GM21381 (cell line): ENCODE data around the gene PYGM.

Experiments used
- ATAC-seq: cut with Tn5 transposase; IDR thresholded peaks from one replicate; pipeline ENCODE4 v1.9.1; 2021; ENCODE audit warnings: mild to moderate bottlenecking, moderate library complexity; ENCODE audit not compliant: unreplicated experiment

PYGM gene

GRCh38 chr11:64741375-64742086 lies 18.2 kb downstream of the PYGM start:
- no peak for ATAC-seq

GRCh38 chr11:64739871-64740270 lies 19.9 kb downstream of the PYGM start:
- no peak for ATAC-seq

DNA sequence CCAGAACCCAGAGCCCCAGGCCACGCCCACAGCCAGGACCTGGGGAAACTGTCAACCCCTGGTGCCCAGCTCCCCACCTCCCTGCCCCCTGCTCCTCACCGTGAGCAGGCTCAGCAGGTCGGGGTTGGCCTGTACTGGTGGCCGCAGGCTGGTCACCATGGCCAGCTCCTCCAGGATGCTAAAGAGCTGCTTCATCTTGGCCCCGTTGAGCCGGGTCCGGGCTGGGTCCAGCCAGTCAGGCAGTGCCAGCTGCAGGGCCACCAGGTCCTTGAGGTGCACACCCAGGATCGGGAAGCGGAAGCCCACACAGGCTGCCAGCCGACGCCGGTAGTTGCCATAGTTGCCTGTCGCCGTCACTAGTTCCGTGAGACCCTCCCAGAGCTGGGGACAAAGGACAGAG lies 23.1 kb downstream of the PYGM start:
- ATAC-seq: no peak

DNA sequence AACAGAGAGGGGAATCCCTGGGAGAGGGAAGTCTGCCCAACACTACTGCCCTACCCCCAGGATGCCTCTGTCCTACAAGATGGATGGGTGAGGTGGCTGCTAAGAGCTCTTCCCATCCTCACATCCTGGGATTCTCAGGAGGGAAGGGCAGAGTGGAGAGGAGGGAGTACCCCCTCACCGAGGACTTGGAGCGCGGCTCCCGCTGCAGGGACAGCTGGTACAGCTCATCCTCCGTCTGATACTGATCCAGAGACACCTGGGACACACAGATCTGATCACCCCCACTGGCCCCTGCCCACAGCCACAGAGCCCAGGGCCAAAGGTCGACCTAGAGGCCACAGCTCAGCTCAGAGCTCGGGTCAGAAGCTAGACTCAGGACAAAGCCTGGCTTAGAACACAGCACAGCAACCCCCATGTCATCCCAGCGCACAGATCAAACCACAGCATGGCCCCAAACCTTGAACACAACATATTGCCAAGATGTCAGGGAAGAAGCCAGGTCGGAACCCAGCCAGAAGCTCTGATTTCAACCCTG lies 24.0 kb downstream of the PYGM start:
- no peak for ATAC-seq

GRCh38 chr11:64734811-64735724 lies 24.7 kb downstream of the PYGM start:
- ATAC-seq: no peak

DNA sequence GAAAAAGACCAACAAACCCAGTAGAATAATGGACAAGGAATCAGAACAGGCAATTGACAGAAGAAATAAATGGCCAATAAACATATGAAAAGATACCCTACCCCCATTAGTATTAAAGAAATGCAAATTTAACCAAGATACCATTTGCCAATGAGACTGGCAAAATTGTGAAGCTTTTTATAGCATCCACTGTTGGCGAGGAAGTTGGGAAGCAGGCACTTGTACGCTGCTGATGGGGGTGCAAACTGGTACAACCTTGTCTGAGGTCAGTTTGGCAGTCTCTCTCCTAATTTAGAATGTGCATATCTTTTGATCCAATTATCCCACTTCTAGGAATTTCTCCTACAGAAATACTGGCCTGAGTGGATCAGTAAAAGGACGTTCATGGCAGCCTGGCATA lies 28.2 kb downstream of the PYGM start:
- ATAC-seq: no peak

DNA sequence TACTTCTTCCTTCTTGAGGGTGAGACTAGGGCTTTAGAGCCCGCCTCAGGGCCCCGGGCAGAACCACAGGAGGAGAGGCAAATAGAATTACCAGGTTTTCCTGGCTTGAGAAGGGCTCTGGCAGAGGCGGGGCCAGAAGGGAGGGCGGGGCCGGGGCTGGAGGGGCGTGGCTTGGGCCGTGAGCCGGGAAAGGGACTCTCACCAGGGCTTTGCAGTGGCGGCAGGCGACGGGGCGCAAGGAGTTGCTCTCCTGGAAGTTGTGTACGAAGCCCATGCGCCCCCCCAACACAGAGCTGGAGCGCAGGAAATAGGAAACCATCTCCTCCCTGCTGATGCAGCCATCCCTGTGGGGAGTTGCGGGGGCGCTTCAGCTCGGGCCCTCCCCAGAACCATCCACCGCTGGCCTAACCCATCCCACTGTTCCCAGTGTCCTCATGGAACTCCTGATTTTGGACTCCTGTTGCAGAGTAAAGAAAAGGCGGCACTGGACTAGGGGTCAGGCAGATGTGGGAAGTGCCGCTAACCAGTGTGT lies 29.9 kb downstream of the PYGM start:
- ATAC-seq: no peak

DNA sequence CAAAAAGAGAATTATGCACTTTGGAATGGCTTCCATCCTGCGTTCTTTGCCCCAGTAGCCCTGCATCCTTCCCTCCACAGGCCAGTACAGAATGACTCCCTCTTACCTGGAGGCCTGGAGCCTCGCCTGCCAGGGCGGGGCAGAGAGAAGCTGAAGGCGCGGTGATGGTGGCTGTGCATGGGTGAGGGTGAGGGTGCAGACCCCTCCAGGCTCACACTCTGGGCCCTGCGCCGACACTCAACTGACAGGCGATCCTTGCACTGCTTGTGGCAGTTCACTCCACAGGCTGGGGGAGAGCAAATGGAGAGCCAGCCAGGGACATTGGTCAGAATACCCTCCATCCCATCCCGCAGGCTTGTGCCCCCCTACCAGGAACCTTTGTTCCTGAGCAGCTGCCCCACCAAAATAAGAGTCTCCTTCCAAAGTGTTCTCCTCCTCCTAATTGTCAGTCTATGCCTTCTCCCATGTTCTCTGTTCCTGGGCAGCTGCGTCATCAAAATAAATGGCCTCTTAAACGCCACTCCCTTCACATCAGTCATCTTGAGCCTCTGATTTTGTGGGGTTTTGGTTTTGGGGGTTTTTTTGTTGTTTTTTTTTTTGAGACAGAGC lies 30.9 kb downstream of the PYGM start:
- ATAC-seq: no peak

- ATAC-seq: no peak
Observed at GRCh38 chr11:64726867-64727530, 32.8 kb downstream of the PYGM start.

- ATAC-seq: no peak
Observed at GRCh38 chr11:64726211-64726641, 33.5 kb downstream of the PYGM start.

- ATAC-seq: no peak
Observed at GRCh38 chr11:64724863-64725532, 34.8 kb downstream of the PYGM start.

DNA sequence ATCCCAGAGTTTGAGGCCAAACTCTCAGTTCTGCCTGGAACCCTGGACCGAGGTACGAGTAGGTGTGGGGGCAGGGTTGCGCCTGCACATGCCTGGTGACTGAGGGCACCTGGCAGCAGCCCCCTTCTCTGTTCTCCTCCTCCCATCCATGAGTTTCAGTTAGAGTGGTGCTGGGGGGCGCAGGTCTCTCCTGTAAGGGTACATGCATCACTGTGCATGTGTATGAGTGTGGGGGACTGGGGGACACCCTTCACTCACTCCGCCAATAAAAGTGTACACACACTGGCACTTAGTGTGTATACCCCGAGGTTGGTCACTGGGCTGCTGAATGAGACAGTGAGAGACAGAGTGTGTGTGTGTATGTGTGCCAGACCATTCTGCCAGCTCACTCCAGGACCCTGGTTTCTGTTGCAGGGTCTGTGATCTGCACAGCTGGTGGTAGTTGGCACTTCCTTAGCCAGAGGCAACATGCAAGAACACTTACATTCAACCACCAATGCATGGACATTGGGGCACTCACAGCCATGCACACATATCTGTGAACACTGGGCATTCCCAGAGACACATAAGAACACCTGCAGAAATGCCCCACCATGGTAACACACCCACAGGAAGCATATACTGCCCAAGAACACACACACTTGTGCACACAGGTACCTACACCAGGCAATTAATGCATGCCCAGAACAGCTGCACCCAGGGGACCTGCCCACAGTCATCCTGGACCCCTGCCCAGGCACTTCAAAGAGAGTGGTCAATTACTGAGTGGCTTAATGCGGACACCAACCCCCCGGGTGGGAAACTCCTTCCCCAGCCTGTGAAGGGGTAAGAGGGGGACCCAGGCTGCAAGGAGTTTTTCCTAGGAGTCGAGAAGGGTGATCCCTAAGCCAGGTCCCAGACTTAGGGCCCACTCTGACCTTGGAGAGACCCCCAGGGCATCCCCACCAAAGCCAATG lies 35.6 kb downstream of the PYGM start:
- no peak for ATAC-seq

DNA sequence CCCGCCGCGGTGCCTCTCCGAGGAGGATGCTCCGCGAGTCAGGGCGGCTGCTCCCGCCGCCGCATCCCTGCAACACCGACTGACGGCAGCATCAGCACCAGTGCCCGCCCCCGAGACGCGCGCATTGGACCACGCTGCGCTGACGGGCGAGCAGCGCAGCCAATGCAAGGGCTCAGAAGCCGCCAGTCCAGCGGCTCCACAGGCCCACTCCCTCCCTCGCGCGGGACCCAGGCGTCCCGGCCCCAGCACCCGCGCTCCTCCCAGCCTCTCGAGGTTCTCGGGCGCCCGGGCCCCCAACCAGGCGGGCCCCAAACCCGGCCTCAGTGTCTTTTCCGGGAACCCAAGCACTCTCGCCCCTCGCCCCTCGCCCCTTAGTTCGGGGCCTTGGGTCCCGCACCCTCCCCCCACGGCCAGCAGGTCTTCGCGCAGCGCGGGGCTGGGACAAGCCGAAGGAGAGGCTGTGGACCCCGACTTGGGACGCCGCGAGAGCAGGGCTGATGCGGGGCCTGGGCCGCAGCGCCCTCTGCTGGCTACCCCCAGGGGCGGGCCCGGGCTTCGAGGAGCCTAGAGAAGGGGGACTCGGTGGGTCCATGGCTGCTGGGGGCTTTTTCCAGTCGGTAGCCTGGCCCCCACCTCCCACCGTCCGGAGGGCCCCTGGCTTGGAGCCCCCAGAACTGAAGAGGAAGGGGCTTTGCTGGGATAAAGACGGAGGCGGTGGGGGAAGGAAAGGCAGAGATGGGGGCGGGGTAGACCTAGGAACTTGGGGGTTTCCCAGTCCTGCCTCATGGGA lies 36.5 kb downstream of the PYGM start, which contains the start of gene NRXN2:
Gene NRXN2 (minus strand): TSS at position 81 of the 790 bp plus-strand sequence. CDS start 9,498 bp downstream, outside the sequence.
- ATAC-seq: peak; percentile 80

- ATAC-seq: no peak
Observed at GRCh38 chr11:64722141-64723065, 37.4 kb downstream of the PYGM start.

- no peak for ATAC-seq
Observed at GRCh38 chr11:64721359-64721699, 38.4 kb downstream of the PYGM start.

DNA sequence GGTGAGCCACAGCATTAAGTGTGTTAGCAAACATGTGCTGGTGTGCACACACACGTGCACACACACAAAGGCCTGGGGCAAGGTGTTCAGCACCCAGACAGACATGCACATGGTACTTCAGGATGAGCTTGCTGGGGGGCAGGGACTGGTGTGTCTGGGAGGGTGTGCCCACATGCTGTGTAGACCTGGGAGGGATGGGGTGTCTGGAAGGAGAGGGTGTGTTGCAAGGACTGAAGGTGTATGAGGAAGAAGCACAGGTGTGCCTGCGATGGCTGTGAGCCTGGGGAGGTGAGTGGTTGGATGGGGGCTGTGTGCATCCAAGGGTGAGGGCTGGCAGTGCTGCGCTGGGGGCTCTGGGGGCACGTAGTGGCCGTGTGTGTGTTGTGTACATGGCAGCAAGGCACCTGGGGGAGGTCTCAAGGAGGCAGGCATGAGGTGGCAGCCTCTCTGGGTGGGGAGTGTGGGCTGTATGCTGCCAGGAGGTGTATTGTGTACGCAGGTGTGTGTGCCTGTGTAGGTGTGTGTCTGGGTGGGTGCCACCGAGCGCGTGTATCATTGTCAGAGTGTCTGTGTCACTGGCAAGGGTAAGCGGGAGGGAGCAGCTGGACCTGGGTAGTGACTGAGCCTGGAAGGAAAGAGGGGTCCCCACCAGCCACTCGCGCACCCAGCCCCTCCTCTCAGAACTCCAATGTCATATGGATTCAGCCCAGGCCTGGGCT lies 39.0 kb downstream of the PYGM start:
- ATAC-seq: no peak
